ENCODE measurements around the gene FNDC3B.
A peak's percentile ranks its signal among the peaks of the same experiment; 100 is the strongest.
"Not testable (repeated sequence)": the region's sequence is repeated elsewhere in the genome, so short reads cannot be mapped to it uniquely, and the experiment has no call there.

The FNDC3B gene

DNA sequence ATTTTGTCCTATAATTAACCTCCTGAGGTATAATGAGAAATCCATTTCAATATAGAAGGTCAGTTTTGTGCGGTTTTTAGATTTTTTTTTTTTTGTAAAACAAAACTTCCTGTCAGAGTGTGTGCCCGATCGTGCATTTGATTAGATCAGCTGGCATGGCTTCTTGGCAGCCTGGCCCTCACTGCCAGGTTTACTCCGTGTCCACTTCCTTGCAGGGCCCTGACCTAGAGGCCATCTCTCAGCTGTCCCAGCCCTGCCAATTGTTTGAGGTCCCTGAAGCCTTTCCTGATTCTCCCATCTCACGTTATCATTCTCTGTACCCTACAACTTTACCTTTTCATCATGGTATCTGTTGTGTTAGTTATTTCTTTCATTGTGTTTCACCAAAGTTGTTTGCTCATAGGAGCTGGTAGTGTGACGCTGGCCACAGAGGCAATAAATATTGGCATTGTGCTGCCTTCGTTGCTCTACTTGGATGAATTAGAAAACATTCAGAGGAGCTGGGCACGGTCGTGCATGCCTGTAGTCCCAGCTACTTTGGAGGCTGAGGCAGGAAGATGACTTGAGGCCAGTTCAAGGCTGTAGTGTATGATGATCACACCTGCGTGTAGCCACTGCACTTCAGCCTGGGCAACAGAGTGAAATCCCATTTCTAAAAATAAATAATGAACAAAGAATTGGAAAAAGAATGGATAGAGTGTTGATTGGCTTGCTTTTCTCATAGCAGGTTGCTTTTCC is 206.9 kb downstream of the FNDC3B start:
- H3K4me3 ChIP-seq (ENCODE audit: low read length) = no peak overlapping the region
- peaks cover 7% of the 10 kb centered on the region for H3K9me3 ChIP-seq (ENCODE audit: control insufficient read depth, low read length)
- no peak for DNase-seq (ENCODE audit: low read depth)
- no peaks in the 10 kb centered on the region for H3K27me3 ChIP-seq (replicated peaks; ENCODE audit: control insufficient read depth, insufficient read depth, low read length)
- H3K4me1 ChIP-seq (ENCODE audit: control insufficient read depth, insufficient read depth, low read length) = peaks cover 3% of the 10 kb centered on the region
- peaks cover 46% of the 10 kb centered on the region for H3K36me3 ChIP-seq (ENCODE audit: control insufficient read depth, insufficient read depth, low read length, severe bottlenecking)
- H3K9ac ChIP-seq (ENCODE audit: low read length) = no peak overlapping the region

- no peak for DNase-seq (ENCODE audit: low read depth)
- Histone ChIP-seq H3K4me1 (ENCODE audit: control insufficient read depth, insufficient read depth, low read length) (peaks cover 3% of the 10 kb centered on the region), H3K27me3 (replicated peaks; ENCODE audit: control insufficient read depth, insufficient read depth, low read length) (no peaks in the 10 kb centered on the region), H3K36me3 (ENCODE audit: control insufficient read depth, insufficient read depth, low read length, severe bottlenecking) (peaks cover 51% of the 10 kb centered on the region), H3K9me3 (ENCODE audit: control insufficient read depth, low read length) (peaks cover 2% of the 10 kb centered on the region), H3K9ac (ENCODE audit: low read length) (no peak overlapping the region), H3K4me3 (ENCODE audit: low read length) (no peak overlapping the region)
These were observed 208.3 kb downstream of the FNDC3B start for GRCh38 chr3:172247525-172248274.

GRCh38 chr3:172249039-172249438 is 209.7 kb downstream of the FNDC3B start:
- no peaks in the 10 kb centered on the region for H3K27me3 ChIP-seq (replicated peaks; ENCODE audit: control insufficient read depth, insufficient read depth, low read length)
- no peaks in the 10 kb centered on the region for H3K9me3 ChIP-seq (ENCODE audit: control insufficient read depth, low read length)
- H3K4me1 ChIP-seq (ENCODE audit: control insufficient read depth, insufficient read depth, low read length) = peaks cover 3% of the 10 kb centered on the region
- H3K36me3 ChIP-seq (ENCODE audit: control insufficient read depth, insufficient read depth, low read length, severe bottlenecking) = peaks cover 57% of the 10 kb centered on the region
- DNase-seq (ENCODE audit: low read depth) = peak; percentile 37
- H3K9ac ChIP-seq (ENCODE audit: low read length) = no peak overlapping the region
- H3K4me3 ChIP-seq (ENCODE audit: low read length) = no peak overlapping the region

GRCh38 chr3:172251211-172251610 is 211.8 kb downstream of the FNDC3B start:
- DNase-seq (ENCODE audit: low read depth) = no peak
- Histone ChIP-seq H3K9me3 (ENCODE audit: control insufficient read depth, low read length) (no peaks in the 10 kb centered on the region), H3K36me3 (ENCODE audit: control insufficient read depth, insufficient read depth, low read length, severe bottlenecking) (peaks cover 63% of the 10 kb centered on the region), H3K27me3 (replicated peaks; ENCODE audit: control insufficient read depth, insufficient read depth, low read length) (no peaks in the 10 kb centered on the region), H3K4me1 (ENCODE audit: control insufficient read depth, insufficient read depth, low read length) (peaks cover 10% of the 10 kb centered on the region), H3K9ac (ENCODE audit: low read length) (no peak overlapping the region), H3K4me3 (ENCODE audit: low read length) (no peak overlapping the region)

- Histone ChIP-seq H3K27me3 (replicated peaks; ENCODE audit: control insufficient read depth, insufficient read depth, low read length) (no peaks in the 10 kb centered on the region), H3K9me3 (ENCODE audit: control insufficient read depth, low read length) (no peaks in the 10 kb centered on the region), H3K36me3 (ENCODE audit: control insufficient read depth, insufficient read depth, low read length, severe bottlenecking) (peaks cover 60% of the 10 kb centered on the region), H3K9ac (ENCODE audit: low read length) (no peak overlapping the region), H3K4me1 (ENCODE audit: control insufficient read depth, insufficient read depth, low read length) (peaks cover 27% of the 10 kb centered on the region), H3K4me3 (ENCODE audit: low read length) (no peak overlapping the region)
- no peak for DNase-seq (ENCODE audit: low read depth)
These were observed 213.8 kb downstream of the FNDC3B start for GRCh38 chr3:172253200-172253599.

DNA sequence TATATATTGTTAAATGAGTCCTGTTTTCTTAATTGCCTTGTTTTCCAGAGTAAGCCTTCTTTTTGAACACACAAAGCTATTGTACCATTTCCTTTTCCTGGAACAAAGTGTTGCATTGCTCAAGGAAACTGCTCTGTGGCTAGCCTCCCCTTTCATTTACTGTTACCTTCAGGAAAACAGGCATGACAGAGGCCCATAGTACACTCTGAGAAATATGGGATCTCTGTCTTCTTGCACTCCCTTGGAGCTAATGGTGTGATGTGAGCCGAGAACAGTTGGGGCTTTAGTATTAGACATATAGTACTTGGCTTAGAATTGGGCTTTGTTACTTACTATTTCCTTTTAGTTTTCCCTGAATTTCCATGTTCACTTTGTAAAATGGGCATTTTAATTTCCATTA is 215.2 kb downstream of the FNDC3B start:
- Histone ChIP-seq H3K36me3 (ENCODE audit: control insufficient read depth, insufficient read depth, low read length, severe bottlenecking) (peaks cover 53% of the 10 kb centered on the region), H3K9ac (ENCODE audit: low read length) (no peak overlapping the region), H3K27me3 (replicated peaks; ENCODE audit: control insufficient read depth, insufficient read depth, low read length) (no peaks in the 10 kb centered on the region), H3K4me3 (ENCODE audit: low read length) (no peak overlapping the region), H3K4me1 (ENCODE audit: control insufficient read depth, insufficient read depth, low read length) (peaks cover 40% of the 10 kb centered on the region), H3K9me3 (ENCODE audit: control insufficient read depth, low read length) (no peaks in the 10 kb centered on the region)
- no peak for DNase-seq (ENCODE audit: low read depth)

- Histone ChIP-seq H3K4me1 (ENCODE audit: control insufficient read depth, insufficient read depth, low read length) (peaks cover 48% of the 10 kb centered on the region), H3K36me3 (ENCODE audit: control insufficient read depth, insufficient read depth, low read length, severe bottlenecking) (peaks cover 53% of the 10 kb centered on the region)
- not testable (repeated sequence) for H3K9ac ChIP-seq (ENCODE audit: low read length); H3K9me3 ChIP-seq (ENCODE audit: control insufficient read depth, low read length); H3K27me3 ChIP-seq (replicated peaks; ENCODE audit: control insufficient read depth, insufficient read depth, low read length); DNase-seq (ENCODE audit: low read depth); H3K4me3 ChIP-seq (ENCODE audit: low read length)
These were observed 215.9 kb downstream of the FNDC3B start for GRCh38 chr3:172255321-172255720.

- Histone ChIP-seq H3K4me1 (ENCODE audit: control insufficient read depth, insufficient read depth, low read length) (peaks cover 57% of the 10 kb centered on the region), H3K27me3 (replicated peaks; ENCODE audit: control insufficient read depth, insufficient read depth, low read length) (no peaks in the 10 kb centered on the region), H3K9me3 (ENCODE audit: control insufficient read depth, low read length) (no peaks in the 10 kb centered on the region), H3K36me3 (ENCODE audit: control insufficient read depth, insufficient read depth, low read length, severe bottlenecking) (peaks cover 54% of the 10 kb centered on the region), H3K9ac (ENCODE audit: low read length) (peak overlapping the region; percentile 64), H3K4me3 (ENCODE audit: low read length) (peak overlapping the region; percentile 34)
- DNase-seq (ENCODE audit: low read depth) = peak; percentile 87
These were observed 216.8 kb downstream of the FNDC3B start for GRCh38 chr3:172256101-172256734.

GRCh38 chr3:172257648-172258400 is 218.4 kb downstream of the FNDC3B start:
- Histone ChIP-seq H3K27me3 (replicated peaks; ENCODE audit: control insufficient read depth, insufficient read depth, low read length) (no peaks in the 10 kb centered on the region), H3K9me3 (ENCODE audit: control insufficient read depth, low read length) (no peaks in the 10 kb centered on the region), H3K36me3 (ENCODE audit: control insufficient read depth, insufficient read depth, low read length, severe bottlenecking) (peaks cover 48% of the 10 kb centered on the region), H3K9ac (ENCODE audit: low read length) (no peak overlapping the region), H3K4me3 (ENCODE audit: low read length) (no peak overlapping the region), H3K4me1 (ENCODE audit: control insufficient read depth, insufficient read depth, low read length) (peaks cover 73% of the 10 kb centered on the region)
- DNase-seq (ENCODE audit: low read depth) = peak; percentile 64

DNA sequence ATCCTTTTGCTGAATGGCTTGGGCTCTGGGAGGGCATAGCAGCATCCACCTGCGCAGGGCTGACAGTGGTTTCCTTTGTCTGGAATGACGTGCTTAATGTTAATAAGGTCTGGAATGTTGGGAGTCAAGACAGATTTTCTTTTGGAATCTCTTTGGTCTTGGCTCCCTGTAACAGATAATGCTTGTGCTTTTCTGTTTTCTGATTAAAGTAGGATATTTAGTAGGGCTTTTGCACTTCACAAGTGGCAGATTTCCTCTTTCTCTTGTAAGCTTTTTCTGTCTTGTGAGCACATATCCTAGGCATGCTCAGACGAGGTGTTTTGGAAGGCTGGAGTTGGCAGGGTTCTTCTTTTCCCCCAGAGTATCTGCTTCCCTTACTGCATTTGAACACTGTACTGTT is 219.2 kb downstream of the FNDC3B start:
- Histone ChIP-seq H3K4me3 (ENCODE audit: low read length) (peak overlapping the region; percentile 30), H3K9me3 (ENCODE audit: control insufficient read depth, low read length) (no peaks in the 10 kb centered on the region), H3K36me3 (ENCODE audit: control insufficient read depth, insufficient read depth, low read length, severe bottlenecking) (peaks cover 41% of the 10 kb centered on the region), H3K27me3 (replicated peaks; ENCODE audit: control insufficient read depth, insufficient read depth, low read length) (no peaks in the 10 kb centered on the region), H3K4me1 (ENCODE audit: control insufficient read depth, insufficient read depth, low read length) (peaks cover 81% of the 10 kb centered on the region), H3K9ac (ENCODE audit: low read length) (peak overlapping the region; percentile 1)
- no peak for DNase-seq (ENCODE audit: low read depth)

- Histone ChIP-seq H3K36me3 (ENCODE audit: control insufficient read depth, insufficient read depth, low read length, severe bottlenecking) (peaks cover 42% of the 10 kb centered on the region), H3K4me1 (ENCODE audit: control insufficient read depth, insufficient read depth, low read length) (peaks cover 86% of the 10 kb centered on the region), H3K9me3 (ENCODE audit: control insufficient read depth, low read length) (no peaks in the 10 kb centered on the region), H3K9ac (ENCODE audit: low read length) (peak overlapping the region; percentile 54), H3K4me3 (ENCODE audit: low read length) (peak overlapping the region; percentile 20), H3K27me3 (replicated peaks; ENCODE audit: control insufficient read depth, insufficient read depth, low read length) (no peaks in the 10 kb centered on the region)
- DNase-seq (ENCODE audit: low read depth) = peak; percentile 44
These were observed 219.7 kb downstream of the FNDC3B start for GRCh38 chr3:172259111-172259541.

Measured in adipocyte (in vitro differentiated cells).